Subcutaneous preadipocyte (primary cell): ENCODE data around the gene CERKL. TPM values are rescaled to one million over a fixed set of nuclear protein-coding genes. Genes with fewer than 3 reads are reported as not detected.

Experiments used
- total RNA-seq: library from RNA; depleted of rRNA; stranded (reverse); fragments of >200 nt; gene quantifications from 2 replicates; pipeline ENCODE4 v1.2.3, GENCODE V29; 2012

Gene CERKL, protein sequence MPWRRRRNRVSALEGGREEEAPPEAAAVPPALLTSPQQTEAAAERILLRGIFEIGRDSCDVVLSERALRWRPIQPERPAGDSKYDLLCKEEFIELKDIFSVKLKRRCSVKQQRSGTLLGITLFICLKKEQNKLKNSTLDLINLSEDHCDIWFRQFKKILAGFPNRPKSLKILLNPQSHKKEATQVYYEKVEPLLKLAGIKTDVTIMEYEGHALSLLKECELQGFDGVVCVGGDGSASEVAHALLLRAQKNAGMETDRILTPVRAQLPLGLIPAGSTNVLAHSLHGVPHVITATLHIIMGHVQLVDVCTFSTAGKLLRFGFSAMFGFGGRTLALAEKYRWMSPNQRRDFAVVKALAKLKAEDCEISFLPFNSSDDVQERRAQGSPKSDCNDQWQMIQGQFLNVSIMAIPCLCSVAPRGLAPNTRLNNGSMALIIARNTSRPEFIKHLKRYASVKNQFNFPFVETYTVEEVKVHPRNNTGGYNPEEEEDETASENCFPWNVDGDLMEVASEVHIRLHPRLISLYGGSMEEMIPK
- under 0.01 and 0.20 TPM in 2 replicates for total RNA-seq

DNA sequence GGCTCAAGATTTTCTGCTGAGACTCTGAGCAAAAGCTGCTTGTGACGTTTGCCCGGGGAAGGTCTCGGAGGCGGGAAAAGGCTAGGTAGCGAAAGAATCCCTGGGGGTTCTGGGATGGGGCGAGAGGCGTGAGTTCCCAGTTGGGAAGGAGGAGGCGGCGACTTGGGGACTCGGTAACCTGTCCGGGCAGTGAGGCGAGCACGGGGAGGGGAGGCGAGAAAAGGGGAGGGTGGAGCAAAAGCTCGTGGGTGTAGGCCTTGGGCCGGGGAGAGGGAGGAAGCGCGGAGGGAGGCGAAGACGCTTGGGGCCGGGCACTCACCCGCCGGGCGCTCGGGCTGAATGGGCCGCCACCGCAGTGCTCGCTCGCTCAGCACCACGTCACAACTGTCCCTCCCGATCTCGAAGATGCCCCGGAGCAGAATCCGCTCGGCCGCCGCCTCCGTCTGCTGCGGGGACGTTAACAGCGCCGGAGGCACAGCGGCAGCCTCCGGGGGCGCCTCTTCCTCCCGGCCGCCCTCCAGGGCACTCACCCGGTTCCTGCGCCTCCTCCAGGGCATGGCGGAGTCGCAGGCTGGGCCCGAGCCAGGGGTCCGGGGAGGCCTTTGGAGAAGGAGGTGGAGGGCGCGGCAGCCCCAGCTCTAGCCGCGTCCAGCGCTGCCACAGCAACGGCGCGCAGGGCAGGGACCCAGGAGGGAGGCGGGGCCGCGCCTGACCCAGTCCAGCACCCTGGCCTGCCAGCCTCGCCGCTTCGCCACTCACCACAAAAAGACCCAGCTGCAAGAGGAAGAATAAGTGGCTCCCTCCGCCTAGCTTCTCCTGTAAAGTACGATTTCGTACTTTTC lies at the start of gene CERKL:
CERKL (minus strand) TSS at position 656 of the 842 bp plus-strand sequence; CDS start at position 557, 99 bp downstream.

DNA sequence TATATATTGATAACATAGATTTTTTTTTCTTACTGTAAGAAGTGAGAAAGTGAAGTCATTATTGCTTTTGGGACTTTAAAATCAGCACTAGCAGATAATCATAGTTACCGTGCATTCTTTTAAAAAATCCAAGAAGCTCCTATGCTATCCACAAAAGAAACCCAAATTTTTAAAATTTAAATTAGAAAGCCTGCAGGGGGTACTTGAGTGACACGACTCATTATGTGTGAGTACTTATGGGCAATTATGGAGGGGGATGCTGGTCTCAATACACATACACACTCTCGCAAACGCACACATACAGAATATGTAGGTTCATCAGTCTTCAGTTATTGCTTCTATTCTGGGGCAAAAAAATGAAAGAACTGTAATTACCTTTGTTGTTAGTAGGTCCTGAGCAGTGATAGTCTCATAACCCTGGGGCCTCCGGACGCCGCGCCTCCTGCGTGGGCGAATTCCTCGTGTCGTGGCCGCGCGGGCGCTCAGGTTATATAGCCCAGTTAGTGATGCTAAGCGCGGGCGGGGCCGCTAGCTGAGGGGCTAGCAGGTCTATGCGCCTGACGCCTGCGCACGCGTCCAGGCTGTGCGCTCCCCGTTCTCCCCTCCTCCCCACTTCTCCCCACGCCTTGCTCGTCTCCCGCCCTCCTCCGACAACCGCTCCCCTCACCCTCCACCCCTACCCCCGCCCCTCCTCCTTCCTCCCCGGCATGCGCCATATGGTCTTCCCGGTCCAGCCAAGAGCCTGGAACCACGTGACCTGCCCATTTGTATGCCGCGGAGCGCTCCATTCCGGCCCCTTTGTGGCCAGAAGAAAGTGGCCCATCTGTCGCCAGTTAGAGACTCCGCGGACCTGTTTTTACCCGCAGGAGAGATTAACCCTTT lies 23.4 kb upstream of the CERKL start, which contains the start of gene NEUROD1:
NEUROD1 (minus strand) TSS at position 463 of the 882 bp plus-strand sequence. CDS start 1,657 bp downstream, outside the sequence.

Other genes starting within 250 kb of the CERKL start
- gene ITGA4, start 199.7 kb downstream of the CERKL start, total RNA-seq: 86.0 and 117 TPM in 2 replicates
- not detected in 2 replicates for gene NEUROD1, start 23.4 kb upstream of the CERKL start, total RNA-seq
- gene ITPRID2, start 234.6 kb upstream of the CERKL start, total RNA-seq: 44.5 and 86.0 TPM in 2 replicates